HG03097 (cell line): ENCODE measurements around the gene SEZ6.
"Not testable (repeated sequence)": the region's sequence is repeated elsewhere in the genome, so short reads cannot be mapped to it uniquely, and the experiment has no call there.

Experiments used
- ATAC-seq: cut with Tn5 transposase; IDR thresholded peaks from one replicate; pipeline ENCODE4 v1.9.1; 2021; ENCODE audit not compliant: unreplicated experiment, low FRiP score

The SEZ6 gene

GRCh38 chr17:28941251-28941650, 64.6 kb downstream of the SEZ6 start:
- no peak for ATAC-seq

DNA sequence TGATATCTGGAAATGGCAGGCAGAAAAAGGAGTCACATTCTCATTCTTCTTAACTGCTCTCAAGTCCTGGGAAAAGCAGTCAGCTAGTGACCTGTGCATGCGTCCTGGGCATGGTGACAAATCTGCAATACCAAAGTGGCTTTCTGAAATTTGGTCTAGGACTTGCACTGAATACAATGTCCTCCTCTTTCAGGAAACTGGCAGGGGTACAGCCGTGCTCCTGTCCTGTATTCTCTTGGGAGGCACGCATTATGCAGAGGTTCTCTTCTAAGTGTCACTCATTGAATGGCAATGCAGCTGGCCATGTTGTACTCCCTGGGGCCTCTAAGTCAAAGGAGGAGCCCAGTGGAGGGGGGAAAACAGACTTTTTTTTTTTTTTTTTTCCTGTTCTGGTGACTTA, 65.2 kb downstream of the SEZ6 start:
- no peak for ATAC-seq

DNA sequence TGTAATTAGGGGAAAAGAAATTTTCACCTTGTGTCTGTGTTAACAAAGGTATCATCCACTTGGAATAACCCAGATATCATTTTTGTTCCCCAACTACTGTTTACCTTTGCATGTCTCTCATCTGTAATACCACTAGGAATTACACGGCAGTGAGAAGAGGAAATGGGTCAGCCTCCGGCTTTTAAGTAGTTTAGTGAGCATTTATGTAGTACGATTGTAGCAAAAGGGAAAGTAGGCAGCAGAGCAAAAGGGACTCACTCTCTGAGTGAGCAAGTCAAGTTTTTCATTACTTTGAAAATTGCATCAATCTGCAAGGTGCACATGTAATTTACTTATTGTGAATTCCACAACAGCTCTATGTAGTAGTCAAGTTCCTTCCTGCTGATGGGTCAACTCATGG, 65.7 kb downstream of the SEZ6 start:
- no peak for ATAC-seq

- ATAC-seq = no peak
Observed at GRCh38 chr17:28938552-28938951, 67.3 kb downstream of the SEZ6 start.

DNA sequence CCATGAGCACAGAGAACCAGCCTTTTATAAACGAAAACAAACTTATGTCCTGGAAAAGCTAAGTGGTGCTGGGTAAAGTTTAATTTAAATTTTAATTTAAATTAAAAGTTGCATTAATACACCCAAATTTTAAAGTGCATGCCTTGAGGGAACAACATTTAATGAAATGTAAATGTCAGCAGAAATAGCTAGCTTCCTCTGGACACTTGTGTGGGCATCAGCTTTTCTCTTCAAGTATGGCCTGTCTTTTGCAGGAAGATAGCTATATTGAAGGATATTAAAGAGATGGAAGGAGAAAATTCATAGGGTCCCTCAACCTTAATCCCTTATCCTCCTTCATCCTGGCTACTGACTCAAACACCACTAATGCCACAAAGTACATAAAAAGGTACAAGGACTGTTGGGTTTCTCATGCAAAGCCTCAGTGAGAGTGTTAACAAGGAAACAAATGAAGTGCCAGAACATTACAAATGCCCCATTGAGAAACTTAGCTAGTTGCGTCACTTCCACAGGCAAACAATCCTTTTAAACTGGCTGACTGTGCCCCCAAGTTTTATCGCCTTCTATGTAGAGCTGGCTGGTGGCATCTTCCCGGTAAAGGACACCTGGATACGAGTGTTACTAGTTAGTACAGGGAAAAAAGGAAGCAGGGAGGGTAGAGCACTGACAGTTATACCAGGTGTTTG, 68.6 kb downstream of the SEZ6 start:
- ATAC-seq = no peak

DNA sequence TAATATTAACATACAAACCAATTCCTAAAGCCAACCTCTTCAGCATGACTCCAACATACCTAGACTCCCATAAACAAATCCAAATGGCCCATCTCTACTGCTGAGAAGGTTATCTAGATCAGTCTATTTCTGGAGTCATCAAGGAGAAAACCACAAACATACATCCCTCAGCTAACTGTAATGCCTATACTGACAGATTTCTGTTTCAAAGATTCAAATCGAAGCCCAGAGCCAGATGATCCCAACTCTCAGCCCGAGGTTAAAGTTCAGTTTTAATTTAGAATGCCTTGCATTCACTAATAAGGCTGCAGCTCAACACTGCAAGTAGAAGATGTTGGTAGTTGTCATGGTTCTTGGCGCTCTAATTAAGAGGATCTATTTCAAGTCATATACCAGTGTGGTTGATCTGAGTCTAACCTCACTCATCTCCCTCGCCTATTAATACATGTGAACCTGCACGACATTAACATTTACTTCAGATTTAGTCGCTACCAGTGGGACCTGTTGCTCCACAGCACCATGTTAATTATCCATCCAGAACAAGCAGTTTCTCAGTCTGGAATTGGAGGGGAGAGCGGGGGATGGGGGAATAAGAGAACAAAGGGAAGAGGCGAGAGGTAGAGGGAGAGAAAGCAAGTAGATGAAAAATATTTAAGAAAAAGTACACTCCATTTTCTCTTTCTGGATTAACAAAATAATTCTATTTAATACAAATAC, 69.9 kb downstream of the SEZ6 start:
- ATAC-seq = no peak

DNA sequence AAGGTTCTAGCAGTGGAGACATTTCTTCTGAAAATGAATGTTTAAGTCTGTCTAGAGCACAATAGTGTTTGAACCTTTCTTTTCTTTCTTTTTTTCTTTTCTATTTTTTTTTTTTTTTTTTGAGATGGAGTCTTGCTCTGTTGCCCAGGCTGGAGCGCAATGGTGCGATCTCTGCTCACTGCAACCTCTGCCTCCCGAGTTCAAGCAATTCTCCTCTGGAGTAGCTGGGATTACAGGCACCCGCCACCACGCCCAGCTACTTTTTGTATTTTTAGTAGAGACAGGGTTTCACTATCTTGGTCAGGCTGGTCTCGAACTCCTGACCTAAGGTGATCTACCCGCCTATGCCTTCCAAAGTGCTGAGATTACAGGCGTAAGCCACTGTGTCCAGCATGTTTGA, 71.3 kb downstream of the SEZ6 start:
- ATAC-seq = not testable (repeated sequence)

- no peak for ATAC-seq
Observed at GRCh38 chr17:28929787-28930186, 76.0 kb downstream of the SEZ6 start.

- no peak for ATAC-seq
Observed at GRCh38 chr17:28928061-28928460, 77.8 kb downstream of the SEZ6 start.

- ATAC-seq = no peak
Observed at GRCh38 chr17:28926786-28927185, 79.0 kb downstream of the SEZ6 start.

- no peak for ATAC-seq
Observed at GRCh38 chr17:28926366-28926765, 79.5 kb downstream of the SEZ6 start.

- ATAC-seq = peak; percentile 35
Observed at GRCh38 chr17:28925912-28926365, 79.9 kb downstream of the SEZ6 start.

- ATAC-seq = no peak
Observed at GRCh38 chr17:28920201-28920600, 85.6 kb downstream of the SEZ6 start.

DNA sequence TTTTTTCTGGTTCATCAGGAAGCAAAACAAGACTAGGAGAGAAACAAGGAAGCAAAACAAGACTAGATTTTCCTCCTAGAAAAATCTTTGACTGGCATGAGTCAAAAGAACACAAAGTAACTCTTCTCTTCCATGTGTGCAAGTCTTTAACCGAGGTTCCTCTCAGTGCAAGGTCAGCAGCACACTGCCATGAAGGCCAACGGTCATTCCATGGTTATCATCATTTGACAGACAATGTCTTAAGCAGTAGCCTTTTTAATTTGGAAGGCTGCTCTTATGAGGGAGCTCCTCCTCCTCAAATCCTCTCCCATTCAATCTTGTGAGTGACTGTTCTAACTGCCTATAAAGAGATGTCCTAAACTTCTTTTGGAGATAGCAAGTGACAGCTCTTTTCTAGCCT, 87.5 kb downstream of the SEZ6 start:
- no peak for ATAC-seq

DNA sequence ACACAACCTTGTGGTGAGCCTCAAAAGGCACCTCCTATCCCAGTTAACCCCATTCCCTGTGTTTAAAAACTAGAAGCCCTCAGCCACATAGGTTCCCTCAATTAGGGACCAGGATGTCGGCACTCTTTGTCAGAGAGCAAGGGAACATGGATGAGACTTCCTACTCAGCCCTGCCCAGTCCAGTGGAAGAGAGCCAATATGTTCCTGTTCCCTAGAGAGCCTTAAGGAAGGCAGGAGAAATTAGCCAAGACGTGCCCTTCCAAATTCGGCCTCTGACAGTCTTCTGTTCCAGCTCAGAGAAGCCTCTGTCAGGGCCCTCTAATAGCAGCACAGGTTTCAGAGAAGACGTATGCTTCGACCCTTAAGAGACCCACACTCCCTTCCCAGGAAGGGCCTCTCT, 88.4 kb downstream of the SEZ6 start:
- no peak for ATAC-seq

DNA sequence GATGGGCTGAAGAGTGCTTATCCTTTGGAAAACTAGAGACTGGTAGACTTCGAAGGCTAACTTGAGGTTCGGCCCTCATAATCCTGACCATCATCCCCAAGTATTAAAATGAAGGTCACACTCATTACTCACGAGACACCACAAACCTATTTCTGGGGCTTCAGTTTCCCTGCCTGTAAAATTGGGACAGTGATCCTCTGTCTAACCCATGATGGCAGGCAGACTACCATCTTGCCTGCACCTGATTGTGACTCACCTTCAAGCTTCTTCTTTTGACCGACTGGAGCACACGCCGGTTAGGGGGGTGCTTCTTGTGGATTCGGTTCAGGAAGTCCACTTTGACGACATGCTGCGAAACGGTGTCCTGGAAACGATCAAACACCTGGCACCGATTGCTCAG, 88.8 kb downstream of the SEZ6 start:
- ATAC-seq = no peak

DNA sequence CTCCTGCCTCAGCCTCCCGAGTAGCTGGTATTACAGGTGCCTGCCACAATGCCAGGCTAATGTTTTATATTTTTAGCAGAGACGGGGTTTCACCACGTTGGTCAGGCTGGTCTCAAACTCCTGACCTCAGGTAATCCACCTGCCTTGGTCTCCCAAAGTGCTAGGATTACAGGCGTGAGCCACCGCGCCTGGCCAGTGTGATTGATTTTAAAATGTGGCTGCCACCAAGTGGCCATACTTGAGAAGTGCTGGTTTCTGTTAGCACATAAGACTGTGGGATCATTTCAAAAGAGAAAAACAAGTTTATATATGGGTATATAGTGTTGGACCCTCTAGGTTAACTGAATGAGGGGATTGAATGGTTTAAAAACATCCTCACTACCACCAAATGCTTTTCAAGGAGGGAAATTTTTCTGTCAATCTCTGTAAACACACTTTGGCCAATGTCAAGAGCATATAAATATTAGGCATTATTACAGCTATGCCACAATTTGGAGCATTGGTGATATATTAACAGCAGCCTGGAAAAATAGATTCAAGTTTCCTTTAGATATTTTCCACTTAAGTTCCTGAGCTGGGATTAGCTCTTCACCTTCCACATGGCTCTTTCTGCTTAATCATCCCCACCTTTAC, 89.4 kb downstream of the SEZ6 start:
- ATAC-seq = no peak

GRCh38 chr17:28912938-28913333, 92.9 kb downstream of the SEZ6 start:
- ATAC-seq = no peak

GRCh38 chr17:28912281-28912937, 93.4 kb downstream of the SEZ6 start:
- no peak for ATAC-seq

DNA sequence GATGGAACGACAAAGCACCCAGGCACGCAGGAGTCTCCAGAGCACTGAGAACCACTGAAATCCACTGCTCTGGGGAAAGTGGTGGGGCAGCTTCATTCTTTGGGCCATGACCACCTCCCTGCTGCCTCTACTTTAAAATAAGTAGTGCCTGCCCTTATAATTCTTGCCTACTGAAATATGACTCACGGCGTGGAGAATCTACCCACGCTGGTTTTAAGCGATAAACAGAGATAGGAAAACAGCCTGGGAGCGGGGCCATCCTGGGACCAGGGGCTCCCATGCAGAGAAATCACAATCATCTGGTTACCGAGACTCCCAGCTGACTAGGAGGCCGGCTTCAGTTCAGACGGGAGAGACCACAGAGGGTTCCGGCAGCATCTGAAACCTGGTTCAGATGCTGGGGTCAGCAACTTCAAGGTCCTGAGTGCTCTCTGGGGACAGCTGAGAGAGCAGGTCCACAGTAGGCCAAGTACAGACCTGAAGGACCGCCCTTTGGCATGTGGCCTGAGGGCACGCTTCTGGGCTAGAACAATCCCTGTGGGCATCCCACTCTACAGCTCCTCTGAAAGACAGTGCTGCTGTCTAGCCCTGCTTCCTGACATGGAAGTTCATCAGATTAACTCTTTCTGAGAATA, 94.3 kb downstream of the SEZ6 start:
- no peak for ATAC-seq

DNA sequence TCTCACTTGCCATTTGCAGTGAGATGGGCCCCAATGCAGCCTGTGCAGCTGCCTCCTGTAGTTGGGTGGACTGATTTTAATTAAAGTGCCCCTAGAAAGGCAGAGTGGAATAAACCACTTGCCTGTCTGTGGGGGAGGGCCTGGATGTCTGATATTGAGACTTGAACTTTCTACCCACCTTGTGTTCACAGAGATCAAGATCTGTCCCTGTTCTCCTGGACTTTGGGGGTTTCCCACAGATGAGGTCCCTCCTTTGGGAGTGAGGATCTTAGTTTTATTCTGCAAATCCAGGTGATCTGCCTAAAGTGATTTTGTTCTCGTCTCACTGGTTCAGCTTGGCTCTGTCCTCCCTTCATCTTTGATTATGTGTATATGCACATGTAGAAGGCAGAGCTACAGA, 95.3 kb downstream of the SEZ6 start:
- ATAC-seq = no peak
